Neural progenitor cell (in vitro differentiated cells): Measurements from ENCODE around the gene ST3GAL4. TPM values are rescaled to one million over a fixed set of nuclear protein-coding genes. Genes with fewer than 3 reads are reported as not detected.

Experiments used
- DNase-seq: peaks from one replicate; pipeline ENCODE4 v3.0.0-alpha.2; 2016; ENCODE audit warnings: low spot score
- H2AFZ ChIP-seq: fragments of 200-600 bp; sonication (generic); replicated peaks from 2 replicates; pipeline ENCODE4 v1.6.1; 2016; ENCODE audit warnings: antibody characterized with exemption
- H3F3A ChIP-seq: fragments of 200-600 bp; sonication (generic); 2 replicates; pipeline ENCODE4 v1.6.1; 2016; ENCODE audit warnings: antibody characterized with exemption, low read depth
- H3K27ac ChIP-seq: fragments of 200-600 bp; sonication (generic); 2 replicates; pipeline ENCODE4 v1.5.1; 2016; ENCODE audit warnings: mild to moderate bottlenecking
- H3K27me3 ChIP-seq: fragments of 200-600 bp; sonication (generic); 2 replicates; pipeline ENCODE4 v1.6.1; 2016; ENCODE audit warnings: mild to moderate bottlenecking, moderate library complexity
- H3K36me3 ChIP-seq: fragments of 200-600 bp; sonication (generic); 2 replicates; pipeline ENCODE4 v1.5.1; 2016
- H3K4me1 ChIP-seq: fragments of 200-600 bp; sonication (generic); 2 replicates; pipeline ENCODE4 v1.6.1; 2016; ENCODE audit warnings: mixed run types
- H3K4me2 ChIP-seq: fragments of 200-600 bp; sonication (generic); 2 replicates; pipeline ENCODE4 v1.6.1; 2016
- H3K4me3 ChIP-seq: fragments of 200-600 bp; sonication (generic); 2 replicates; pipeline ENCODE4 v1.5.1; 2016
- H3K79me2 ChIP-seq: fragments of 200-600 bp; sonication (generic); 2 replicates; pipeline ENCODE4 v1.6.1; 2016; ENCODE audit warnings: low read depth
- H3K9ac ChIP-seq: fragments of 200-600 bp; sonication (generic); 2 replicates; pipeline ENCODE4 v1.6.1; 2016
- H3K9me3 ChIP-seq: fragments of 200-600 bp; sonication (generic); 2 replicates; pipeline ENCODE4 v1.5.1; 2016; ENCODE audit warnings: low read depth
- H4K20me1 ChIP-seq: fragments of 200-600 bp; sonication (generic); 2 replicates; pipeline ENCODE4 v1.6.1; 2016; ENCODE audit warnings: low read depth
- H3K27ac Mint-ChIP-seq: 3 replicates; pipeline ENCODE4 v1.8.0; 2021; ENCODE audit warnings: mixed read lengths
- H3K27me3 Mint-ChIP-seq: 2 replicates; pipeline ENCODE4 v1.8.0; 2022; ENCODE audit warnings: low read depth, mild to moderate bottlenecking, inconsistent platforms, moderate library complexity, mixed read lengths; ENCODE audit not compliant: insufficient read depth
- H3K36me3 Mint-ChIP-seq: 3 replicates; pipeline ENCODE4 v1.8.0; 2021; ENCODE audit warnings: mixed read lengths
- H3K4me1 Mint-ChIP-seq: 3 replicates; pipeline ENCODE4 v1.8.0; 2021; ENCODE audit warnings: mixed read lengths
- H3K4me3 Mint-ChIP-seq: 3 replicates; pipeline ENCODE4 v1.8.0; 2021; ENCODE audit warnings: mild to moderate bottlenecking, moderate library complexity, mixed read lengths
- H3K9me3 Mint-ChIP-seq: 3 replicates; pipeline ENCODE4 v1.8.0; 2020; ENCODE audit warnings: mixed read lengths
- EZH2 ChIP-seq: fragments of 200-600 bp; sonication (generic); IDR thresholded peaks from 2 replicates; pipeline ENCODE4 v1.6.1; 2017; ENCODE audit warnings: antibody characterized with exemption, mild to moderate bottlenecking, moderate library complexity
- EZH2phosphoT487 ChIP-seq: fragments of 200-600 bp; sonication (generic); IDR thresholded peaks from 2 replicates; pipeline ENCODE4 v1.6.1; 2017; ENCODE audit warnings: antibody characterized with exemption
- total RNA-seq: library from RNA; depleted of rRNA; stranded (reverse); fragments of >200 nt; gene quantifications from 2 replicates; pipeline ENCODE4 v1.2.3, GENCODE V29; 2015; ENCODE audit warnings: low replicate concordance
- TF ChIP-seq, protein P1 (sequence below): fragments of 200-600 bp; sonication (generic); IDR thresholded peaks from 2 replicates; pipeline ENCODE4 v1.5.1; 2017; ENCODE audit warnings: antibody characterized with exemption, mild to moderate bottlenecking

Gene ST3GAL4
- total RNA-seq, 1 donor from 2014 or later: 13.0 TPM

DNA sequence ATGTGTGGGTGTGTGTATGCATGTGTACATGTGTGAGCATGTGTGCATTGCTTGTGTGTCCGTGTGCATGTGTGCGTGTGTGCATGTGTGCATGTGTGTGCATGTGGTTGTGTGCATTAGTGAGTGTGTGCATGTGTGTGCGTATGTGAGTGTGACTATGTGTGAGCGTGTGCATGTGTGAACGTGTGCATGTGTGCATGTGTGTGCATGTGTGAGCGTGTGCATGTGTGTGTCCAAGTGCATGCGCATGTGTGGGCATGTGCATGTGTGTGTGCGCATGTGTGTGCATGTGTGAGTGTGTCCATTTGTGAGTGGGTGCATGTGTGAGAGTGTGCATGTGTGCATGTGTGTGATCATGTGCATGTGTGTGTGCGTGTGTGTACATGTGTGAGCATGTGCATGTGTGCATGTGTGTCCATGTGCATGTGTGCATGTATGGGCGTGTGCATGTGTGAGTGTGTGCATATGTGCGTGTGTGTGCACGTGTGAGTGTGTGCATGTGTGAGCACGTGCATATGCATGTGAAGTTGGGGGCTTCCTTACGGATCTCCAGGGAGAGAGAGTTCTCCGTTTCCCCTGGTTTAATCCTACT is 95.8 kb downstream of the ST3GAL4 start:
- no peaks in the 10 kb centered on the region for H3K27me3 ChIP-seq
- no peak overlapping the region for H3K27ac Mint-ChIP-seq
- H3K4me3 Mint-ChIP-seq: peak overlapping the region; percentile 69
- H3K36me3 Mint-ChIP-seq: peaks cover 7% of the 10 kb centered on the region
- H3K27me3 Mint-ChIP-seq: peaks cover 26% of the 10 kb centered on the region
- no peak overlapping the region for H3K27ac ChIP-seq
- peaks cover 2% of the 10 kb centered on the region for H3K9me3 Mint-ChIP-seq
- H3K9me3 ChIP-seq: no peaks in the 10 kb centered on the region
- no peak overlapping the region for H3K4me3 ChIP-seq
- H3K4me1 Mint-ChIP-seq: peaks cover 24% of the 10 kb centered on the region
- H3K79me2 ChIP-seq: no peaks in the 10 kb centered on the region
- TF ChIP-seq EZH2: no peak
- TF ChIP-seq EZH2phosphoT487: no peak
- TF ChIP-seq, protein P1, sequence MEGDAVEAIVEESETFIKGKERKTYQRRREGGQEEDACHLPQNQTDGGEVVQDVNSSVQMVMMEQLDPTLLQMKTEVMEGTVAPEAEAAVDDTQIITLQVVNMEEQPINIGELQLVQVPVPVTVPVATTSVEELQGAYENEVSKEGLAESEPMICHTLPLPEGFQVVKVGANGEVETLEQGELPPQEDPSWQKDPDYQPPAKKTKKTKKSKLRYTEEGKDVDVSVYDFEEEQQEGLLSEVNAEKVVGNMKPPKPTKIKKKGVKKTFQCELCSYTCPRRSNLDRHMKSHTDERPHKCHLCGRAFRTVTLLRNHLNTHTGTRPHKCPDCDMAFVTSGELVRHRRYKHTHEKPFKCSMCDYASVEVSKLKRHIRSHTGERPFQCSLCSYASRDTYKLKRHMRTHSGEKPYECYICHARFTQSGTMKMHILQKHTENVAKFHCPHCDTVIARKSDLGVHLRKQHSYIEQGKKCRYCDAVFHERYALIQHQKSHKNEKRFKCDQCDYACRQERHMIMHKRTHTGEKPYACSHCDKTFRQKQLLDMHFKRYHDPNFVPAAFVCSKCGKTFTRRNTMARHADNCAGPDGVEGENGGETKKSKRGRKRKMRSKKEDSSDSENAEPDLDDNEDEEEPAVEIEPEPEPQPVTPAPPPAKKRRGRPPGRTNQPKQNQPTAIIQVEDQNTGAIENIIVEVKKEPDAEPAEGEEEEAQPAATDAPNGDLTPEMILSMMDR: no peak
- DNase-seq: no peak
- H2AFZ ChIP-seq: no peak overlapping the region
- H3F3A ChIP-seq: peaks cover 30% of the 10 kb centered on the region
- no peak overlapping the region for H3K9ac ChIP-seq
- H3K4me2 ChIP-seq: no peak overlapping the region
- H3K36me3 ChIP-seq: no peaks in the 10 kb centered on the region
- no peaks in the 10 kb centered on the region for H4K20me1 ChIP-seq
- peaks cover 26% of the 10 kb centered on the region for H3K4me1 ChIP-seq

DNA sequence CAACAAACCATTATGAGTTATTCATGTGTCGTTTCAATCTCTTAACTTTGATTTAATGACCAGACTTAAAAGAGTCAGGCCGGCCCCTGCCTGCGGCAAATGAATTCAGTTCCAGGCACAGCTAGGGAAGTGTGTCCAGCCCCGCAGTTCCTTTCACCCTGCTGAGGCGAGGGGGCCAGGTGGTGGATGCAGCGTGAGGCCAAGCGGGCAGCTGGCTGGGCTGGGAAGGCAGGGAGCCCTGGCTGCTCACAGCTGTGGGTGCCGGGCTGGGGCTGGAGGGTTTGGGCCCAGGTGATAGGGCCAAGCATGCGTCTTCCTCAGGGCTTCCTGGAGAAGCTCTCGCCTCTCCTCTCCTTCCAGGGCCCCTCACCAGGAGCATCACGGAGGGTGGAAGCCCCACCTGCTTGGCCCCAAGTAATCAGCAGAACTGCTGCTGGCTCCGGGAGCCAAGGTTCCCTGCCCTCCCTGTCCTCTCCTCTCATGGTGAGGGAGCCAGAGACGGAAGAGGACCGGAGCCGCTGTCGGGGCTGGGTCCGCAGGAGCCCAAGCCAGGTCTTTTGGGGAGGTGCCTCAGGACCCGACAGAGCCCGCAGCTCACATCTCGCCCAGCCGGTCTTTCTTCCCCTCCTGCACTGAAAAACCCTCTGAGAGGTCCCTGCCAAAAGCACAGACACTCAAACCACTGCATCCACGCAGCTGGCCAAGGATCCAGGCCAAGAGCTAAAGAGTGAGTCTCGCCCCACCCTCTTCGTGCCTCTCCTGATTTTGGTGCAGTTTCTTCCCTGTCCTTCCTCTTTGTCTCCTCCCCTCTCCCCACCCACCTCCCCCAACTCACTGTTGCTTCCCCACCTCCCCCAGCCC is 97.0 kb downstream of the ST3GAL4 start:
- Histone ChIP-seq H3K4me3 (no peak overlapping the region), H3K27me3 (no peaks in the 10 kb centered on the region), H3K36me3 (no peaks in the 10 kb centered on the region), H3F3A (peaks cover 30% of the 10 kb centered on the region), H2AFZ (peak overlapping the region; percentile 57), H3K9me3 (no peaks in the 10 kb centered on the region), H3K9ac (no peak overlapping the region), H3K27ac (peak overlapping the region; percentile 29), H4K20me1 (no peaks in the 10 kb centered on the region), H3K4me2 (peak overlapping the region; percentile 38), H3K79me2 (no peaks in the 10 kb centered on the region), H3K4me1 (peaks cover 26% of the 10 kb centered on the region)
- peaks cover 2% of the 10 kb centered on the region for H3K9me3 Mint-ChIP-seq
- TF ChIP-seq, protein P1: no peak
- TF ChIP-seq EZH2: no peak
- no peak for TF ChIP-seq EZH2phosphoT487
- peak overlapping the region; percentile 94 for H3K27ac Mint-ChIP-seq
- H3K4me1 Mint-ChIP-seq: peaks cover 24% of the 10 kb centered on the region
- H3K27me3 Mint-ChIP-seq: peaks cover 27% of the 10 kb centered on the region
- H3K4me3 Mint-ChIP-seq: no peak overlapping the region
- DNase-seq: no peak
- peaks cover 7% of the 10 kb centered on the region for H3K36me3 Mint-ChIP-seq

DNA sequence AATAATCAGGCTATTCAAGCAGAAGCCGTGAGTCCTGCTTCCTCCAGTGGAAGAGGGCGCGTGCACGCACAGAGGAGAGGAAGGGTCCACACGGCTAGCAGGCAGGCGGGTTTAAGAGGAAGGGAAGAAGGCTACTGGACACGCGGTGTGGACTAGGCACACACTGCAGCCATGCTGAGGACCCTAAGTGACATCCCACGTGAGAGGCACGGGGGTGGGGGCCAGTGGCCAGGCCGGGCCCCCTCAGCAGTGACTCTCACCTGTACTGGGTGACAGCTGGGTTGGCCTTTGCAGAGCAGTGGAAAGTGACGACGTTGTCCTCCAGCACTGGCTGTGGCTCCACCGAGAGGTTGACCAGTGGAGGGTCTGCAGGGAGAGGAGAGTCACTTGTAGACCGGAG is 100.6 kb downstream of the ST3GAL4 start:
- H3K4me3 Mint-ChIP-seq: no peak overlapping the region
- peaks cover 15% of the 10 kb centered on the region for H3F3A ChIP-seq
- H3K27ac ChIP-seq: no peak overlapping the region
- H2AFZ ChIP-seq: no peak overlapping the region
- no peaks in the 10 kb centered on the region for H3K79me2 ChIP-seq
- no peaks in the 10 kb centered on the region for H3K36me3 ChIP-seq
- no peaks in the 10 kb centered on the region for H3K9me3 Mint-ChIP-seq
- no peak for TF ChIP-seq EZH2phosphoT487
- TF ChIP-seq, protein P1: no peak
- no peak for TF ChIP-seq EZH2
- H3K27me3 Mint-ChIP-seq: peaks cover 14% of the 10 kb centered on the region
- no peak overlapping the region for H3K9ac ChIP-seq
- peaks cover 4% of the 10 kb centered on the region for H3K36me3 Mint-ChIP-seq
- no peaks in the 10 kb centered on the region for H3K27me3 ChIP-seq
- no peak for DNase-seq
- peaks cover 29% of the 10 kb centered on the region for H3K4me1 ChIP-seq
- no peak overlapping the region for H3K4me2 ChIP-seq
- no peaks in the 10 kb centered on the region for H4K20me1 ChIP-seq
- no peak overlapping the region for H3K4me3 ChIP-seq
- no peaks in the 10 kb centered on the region for H3K9me3 ChIP-seq
- H3K27ac Mint-ChIP-seq: no peak overlapping the region
- H3K4me1 Mint-ChIP-seq: peaks cover 21% of the 10 kb centered on the region
